Pancreas (tissue), 10 donors: ENCODE data around the gene CAPN10. TPM values are rescaled to one million over a fixed set of nuclear protein-coding genes. Genes with fewer than 3 reads are reported as not detected.

Source experiments
- ATAC-seq, 4 donors: fragments of 200-7000 bp; cut with Tn5 transposase; one replicate each; pipeline versions ENCODE4 v1.8.0 to v1.9.1; 2020; ENCODE audit warnings: mild to moderate bottlenecking in 4 of 4, moderate library complexity in 4 of 4
- DNase-seq, 6 donors: peaks; one replicate each; pipeline ENCODE4 v3.0.0-alpha.2; 2020
- FAIRE-seq: peaks from 2 replicates; lab custom pipeline; 2012; peaks lifted over from hg19 to GRCh38; lab: Jason Lieb, UNC
- H3K27ac ChIP-seq, 4 donors: fragments of 200-600 bp; sonication (generic); 1 replicate in 3 of 4; 2 replicates in 1 of 4; pipeline versions ENCODE4 v1.5.0 to v1.8.0; 2020
- H3K27me3 ChIP-seq, 4 donors: fragments of 200-600 bp; one replicate each; pipeline ENCODE4 v1.8.0; 2021
- H3K36me3 ChIP-seq, 3 donors: fragments of 200-600 bp; sonication (generic) in 1 of 3; one replicate each; pipeline versions ENCODE4 v1.5.0 to v1.8.0; 2020 to 2021
- H3K4me1 ChIP-seq, 3 donors: fragments of 200-600 bp; one replicate each; pipeline ENCODE4 v1.8.0; 2021
- H3K4me3 ChIP-seq, 4 donors: fragments of 200-600 bp; sonication (generic) in 2 of 4; one replicate each; pipeline versions ENCODE4 v1.5.0 to v1.8.0; 2020 to 2021
- H3K9me3 ChIP-seq, 4 donors: fragments of 200-600 bp; one replicate each; pipeline ENCODE4 v1.8.0; 2021
- CTCF ChIP-seq, 4 donors: fragments of 200-600 bp; sonication (generic) in 3 of 4; IDR thresholded peaks; one replicate each; pipeline versions ENCODE4 v1.5.0 to v1.8.0; 2021; ENCODE audit warnings: antibody characterized with exemption in 4 of 4
- WGBS, 2 donors: extraction: QIAGEN DNeasy Blood & Tissue Kit; methylation state at CpG; one replicate each; pipeline ENCODE4 v1.1.7; 2013; 5-methylcytosine and 5-hydroxymethylcytosine counted together
- intact Hi-C, 3 donors: fragments of 100-400 bp; cut with DNase I; formaldehyde crosslinking; loops; one replicate each; pipeline versions ENCODE4 v1.11.1 to v1.14.2; 2022
- polyA plus RNA-seq, 2 donors: library from polyadenylated mRNA; stranded (reverse); fragments of 200-250 nt; gene quantifications; one replicate each; pipeline ENCODE4 v1.2.3, GENCODE V29; 2013
- total RNA-seq, 6 donors: library from RNA; stranded (reverse); fragmentation: NEBNext Ultra II Directional in 4 of 6; extraction: Animal tissue kit (Norgen Biotek cat#: 25700) in 4 of 6; gene quantifications; one replicate each; pipeline versions ENCODE4 v1.2.1 to v1.2.4, GENCODE V29; 2021 to 2023
- donor health status: healthy with polysubstance abuse.
- donor health status: DM: no; HTN: no; CAD: no; lungs with moderate emphysema.
- donor health status: DM: no; HTN: no; CAD: no.
- donor health status: control.
- donor health status: control.
- donor health status: Bipolar disorder and iron deficiency.
- donor health status: DM: yes; HTN: yes; CAD: no.
- donor health status: DM: no; HTN: no; CAD: no.
- donor health status: DM: no; HTN: no; CAD: no.
- donor health status: DM: yes; HTN: yes; CAD: no.

The CAPN10 gene
- total and polyA plus RNA-seq, 8 donors: 8.6 to 49.3 (median 12.7) TPM

- FAIRE-seq (no peak), DNase-seq (peak in 4 of 6 donors; percentile 11 to 50 (median 37))
- intact Hi-C loops: no loop called here
Measured at GRCh38 chr2:240602266-240603050, 15.9 kb downstream of the CAPN10 start.

GRCh38 chr2:240603081-240603835 lies 16.7 kb downstream of the CAPN10 start:
- DNase-seq (peak in 4 of 6 donors; percentile 12 to 50 (median 36)), ATAC-seq (no peak), FAIRE-seq (no peak)
- H3K27ac ChIP-seq: no peak overlapping the region
- intact Hi-C loops: no loop called here
- H3K4me3 ChIP-seq: no peak overlapping the region
- no peak for TF ChIP-seq CTCF (IDR thresholded peaks at IDR 0.05)
- no peaks in the 10 kb centered on the region for H3K4me1 ChIP-seq
- no peaks in the 10 kb centered on the region for H3K9me3 ChIP-seq
- H3K36me3 ChIP-seq: no peaks in the 10 kb centered on the region
- no peaks in the 10 kb centered on the region for H3K27me3 ChIP-seq
- 87 to 93% methylated on average over 22 of the region's 22 CpGs for WGBS, 2 donors

More at GRCh38 chr2:240602266-240603050, 15.9 kb downstream of the CAPN10 start:
- H3K4me3 ChIP-seq: no peak overlapping the region
- no peaks in the 10 kb centered on the region for H3K36me3 ChIP-seq
- no peak overlapping the region for H3K27ac ChIP-seq
- TF ChIP-seq CTCF (IDR thresholded peaks at IDR 0.05): no peak
- H3K27me3 ChIP-seq: no peaks in the 10 kb centered on the region
- H3K9me3 ChIP-seq: no peaks in the 10 kb centered on the region
- no peaks in the 10 kb centered on the region for H3K4me1 ChIP-seq
- ATAC-seq: no peak
- WGBS, 2 donors: 91% methylated on average over 32 of the region's 32 CpGs

- Histone ChIP-seq H3K4me3 (no peak overlapping the region), H3K4me1 (no peaks in the 10 kb centered on the region), H3K27me3 (no peaks in the 10 kb centered on the region), H3K36me3 (no peaks in the 10 kb centered on the region), H3K27ac (no peak overlapping the region), H3K9me3 (no peaks in the 10 kb centered on the region)
- ATAC-seq (no peak), DNase-seq (peak in 3 of 6 donors; percentile 14 to 55 (median 35)), FAIRE-seq (no peak)
- TF ChIP-seq CTCF (IDR thresholded peaks at IDR 0.05): no peak
- intact Hi-C loops: no loop called here
- WGBS, 2 donors: 87 to 94% methylated on average over 9 to 10 of the region's 10 CpGs
Measured at GRCh38 chr2:240603846-240604245, 17.3 kb downstream of the CAPN10 start.

GRCh38 chr2:240604291-240604938 lies 17.9 kb downstream of the CAPN10 start:
- intact Hi-C loops: no loop called here
- no peak for FAIRE-seq
- H3K27ac ChIP-seq: no peak overlapping the region
- H3K36me3 ChIP-seq: no peaks in the 10 kb centered on the region
- TF ChIP-seq CTCF (IDR thresholded peaks at IDR 0.05): peak; percentile 39 to 60 (median 50)
- ATAC-seq: peak; percentile 76 to 94 (median 90)
- 26 to 29% methylated on average over 11 of the region's 11 CpGs for WGBS, 2 donors
- peak; percentile 65 to 92 (median 78) for DNase-seq
- H3K27me3 ChIP-seq: no peaks in the 10 kb centered on the region
- H3K4me1 ChIP-seq: no peaks in the 10 kb centered on the region
- H3K9me3 ChIP-seq: no peaks in the 10 kb centered on the region
- H3K4me3 ChIP-seq: no peak overlapping the region
